22Rv1 (cell line): Measurements from ENCODE around the gene MT3.

Experiments used
- ZFX ChIP-seq: fragments of 450-650 bp; IDR thresholded peaks from 2 replicates; pipeline ENCODE4 v1.6.1; 2017; ENCODE audit warnings: antibody characterized with exemption, borderline replicate concordance
- TF ChIP-seq, protein P1 (sequence below): fragments of 450-650 bp; IDR thresholded peaks from 2 replicates; pipeline ENCODE4 v1.5.1; 2017; ENCODE audit warnings: mild to moderate bottlenecking

DNA sequence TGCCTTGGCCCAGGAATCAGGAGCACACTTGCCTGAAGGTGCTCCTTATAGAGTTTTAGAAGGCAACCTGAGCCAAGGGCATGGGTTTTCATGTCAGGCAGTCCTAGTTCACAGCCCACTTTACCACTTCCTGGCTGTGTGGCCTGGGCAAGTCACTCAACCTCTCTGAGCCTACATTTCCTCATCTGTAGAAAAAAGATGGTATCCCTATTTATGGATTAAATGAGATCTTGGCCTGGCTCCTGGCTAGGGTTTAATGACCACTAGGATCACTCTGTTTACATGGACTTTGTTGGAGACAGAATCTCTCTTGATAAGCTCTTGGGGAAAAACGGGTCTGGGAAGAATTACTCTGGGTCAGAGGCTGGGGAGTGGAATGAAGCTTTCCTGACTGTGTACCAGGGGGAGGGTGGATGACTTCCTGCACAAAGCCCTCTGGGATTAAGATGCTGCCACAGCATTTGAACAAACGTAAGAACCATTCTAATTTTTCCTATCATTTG lies 21.3 kb downstream of the MT3 start:
- TF ChIP-seq, protein P1, sequence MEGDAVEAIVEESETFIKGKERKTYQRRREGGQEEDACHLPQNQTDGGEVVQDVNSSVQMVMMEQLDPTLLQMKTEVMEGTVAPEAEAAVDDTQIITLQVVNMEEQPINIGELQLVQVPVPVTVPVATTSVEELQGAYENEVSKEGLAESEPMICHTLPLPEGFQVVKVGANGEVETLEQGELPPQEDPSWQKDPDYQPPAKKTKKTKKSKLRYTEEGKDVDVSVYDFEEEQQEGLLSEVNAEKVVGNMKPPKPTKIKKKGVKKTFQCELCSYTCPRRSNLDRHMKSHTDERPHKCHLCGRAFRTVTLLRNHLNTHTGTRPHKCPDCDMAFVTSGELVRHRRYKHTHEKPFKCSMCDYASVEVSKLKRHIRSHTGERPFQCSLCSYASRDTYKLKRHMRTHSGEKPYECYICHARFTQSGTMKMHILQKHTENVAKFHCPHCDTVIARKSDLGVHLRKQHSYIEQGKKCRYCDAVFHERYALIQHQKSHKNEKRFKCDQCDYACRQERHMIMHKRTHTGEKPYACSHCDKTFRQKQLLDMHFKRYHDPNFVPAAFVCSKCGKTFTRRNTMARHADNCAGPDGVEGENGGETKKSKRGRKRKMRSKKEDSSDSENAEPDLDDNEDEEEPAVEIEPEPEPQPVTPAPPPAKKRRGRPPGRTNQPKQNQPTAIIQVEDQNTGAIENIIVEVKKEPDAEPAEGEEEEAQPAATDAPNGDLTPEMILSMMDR: no peak
- no peak for TF ChIP-seq ZFX
